HG03064 (cell line): ENCODE measurements around the gene GPS2.

Source experiments
- ATAC-seq: cut with Tn5 transposase; IDR thresholded peaks from one replicate; pipeline ENCODE4 v1.9.1; 2021; ENCODE audit warnings: low read depth; ENCODE audit not compliant: unreplicated experiment

GPS2 gene, protein sequence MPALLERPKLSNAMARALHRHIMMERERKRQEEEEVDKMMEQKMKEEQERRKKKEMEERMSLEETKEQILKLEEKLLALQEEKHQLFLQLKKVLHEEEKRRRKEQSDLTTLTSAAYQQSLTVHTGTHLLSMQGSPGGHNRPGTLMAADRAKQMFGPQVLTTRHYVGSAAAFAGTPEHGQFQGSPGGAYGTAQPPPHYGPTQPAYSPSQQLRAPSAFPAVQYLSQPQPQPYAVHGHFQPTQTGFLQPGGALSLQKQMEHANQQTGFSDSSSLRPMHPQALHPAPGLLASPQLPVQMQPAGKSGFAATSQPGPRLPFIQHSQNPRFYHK

DNA sequence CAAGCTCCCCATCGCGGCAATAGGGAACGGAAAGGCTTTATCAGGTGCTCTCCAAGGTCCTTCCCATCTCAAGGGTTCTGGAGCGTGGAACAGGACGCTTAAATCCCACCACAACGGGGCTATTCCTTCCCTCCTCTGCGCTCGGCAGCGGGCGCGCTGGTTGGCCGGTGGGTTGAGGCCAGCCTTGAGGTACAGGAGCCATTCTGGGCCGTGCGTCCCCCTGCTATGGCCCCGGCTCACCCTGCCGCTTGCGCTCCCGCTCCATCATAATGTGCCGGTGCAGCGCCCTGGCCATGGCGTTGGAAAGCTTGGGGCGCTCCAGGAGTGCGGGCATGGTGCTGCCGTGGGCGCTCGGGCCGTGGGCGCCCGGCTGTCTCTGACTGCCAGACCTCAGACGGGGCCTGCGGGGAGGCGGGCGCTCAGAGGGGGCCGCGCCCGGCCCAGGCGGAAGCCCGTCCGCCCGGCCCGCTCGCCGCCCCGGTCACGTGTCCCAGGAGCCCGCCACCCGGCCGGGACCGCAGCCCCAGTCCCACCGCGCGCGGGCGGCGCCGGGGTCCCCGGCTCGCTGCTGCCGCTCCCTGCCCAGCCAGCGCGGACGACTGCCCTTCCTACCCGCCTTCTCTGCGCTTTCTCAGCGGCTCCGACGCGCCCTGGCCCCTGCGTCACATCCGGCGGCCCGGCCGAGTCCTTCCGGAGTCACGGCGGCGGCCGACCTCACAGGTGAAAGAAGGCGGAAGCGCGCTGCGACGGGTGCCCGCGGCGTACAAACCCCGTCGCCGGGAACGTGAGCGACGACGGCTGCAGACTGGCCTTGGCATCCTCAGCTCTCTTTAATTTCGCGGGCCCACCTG lies at the start of gene GPS2:
GPS2 (minus strand) TSS at position 642 of the 851 bp plus-strand sequence; CDS start at position 334, 308 bp downstream.
- peak; percentile 54 for ATAC-seq

GRCh38 chr17:7363311-7363710 lies 48.2 kb upstream of the GPS2 start:
- ATAC-seq = no peak

DNA sequence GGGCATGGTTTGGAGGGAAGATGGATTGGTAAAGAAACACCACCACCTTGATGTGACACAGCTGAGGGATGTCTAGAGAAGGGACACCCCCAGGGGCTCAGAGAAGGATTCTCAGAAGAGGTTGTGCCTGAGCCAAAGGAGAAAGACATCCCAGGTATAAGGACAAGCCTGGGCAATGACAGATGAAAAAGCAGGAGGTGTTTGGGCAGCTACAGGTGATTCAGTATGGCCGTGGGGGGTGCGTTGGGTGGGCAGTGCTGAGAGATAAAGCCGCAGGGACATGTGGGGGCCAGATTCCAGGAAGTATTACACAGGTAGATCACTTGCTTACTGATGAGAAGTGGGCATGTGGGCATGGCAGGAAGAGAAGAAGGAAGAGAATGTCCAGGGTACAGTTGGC lies 46.7 kb upstream of the GPS2 start:
- ATAC-seq = no peak

GRCh38 chr17:7357381-7357780 lies 42.2 kb upstream of the GPS2 start:
- ATAC-seq = no peak

DNA sequence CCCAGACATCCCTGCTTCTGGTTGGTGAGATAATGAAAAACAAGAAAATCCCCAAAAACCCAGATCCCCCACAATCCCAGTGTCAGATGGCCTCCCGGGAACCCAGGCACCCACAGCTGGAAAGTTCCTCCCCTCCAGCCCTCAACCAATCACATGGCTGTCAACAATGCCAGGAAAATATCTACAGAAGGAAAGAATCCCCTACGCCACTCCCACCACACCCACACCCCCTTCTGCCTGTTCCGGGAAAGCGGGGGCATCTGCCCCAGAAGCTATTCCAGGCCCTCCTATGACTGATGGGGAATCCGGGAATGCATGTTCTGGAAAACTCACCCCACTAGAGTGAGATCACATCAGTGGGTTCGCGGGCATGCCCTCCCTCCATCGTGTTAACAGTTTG lies 41.6 kb upstream of the GPS2 start:
- ATAC-seq = no peak

DNA sequence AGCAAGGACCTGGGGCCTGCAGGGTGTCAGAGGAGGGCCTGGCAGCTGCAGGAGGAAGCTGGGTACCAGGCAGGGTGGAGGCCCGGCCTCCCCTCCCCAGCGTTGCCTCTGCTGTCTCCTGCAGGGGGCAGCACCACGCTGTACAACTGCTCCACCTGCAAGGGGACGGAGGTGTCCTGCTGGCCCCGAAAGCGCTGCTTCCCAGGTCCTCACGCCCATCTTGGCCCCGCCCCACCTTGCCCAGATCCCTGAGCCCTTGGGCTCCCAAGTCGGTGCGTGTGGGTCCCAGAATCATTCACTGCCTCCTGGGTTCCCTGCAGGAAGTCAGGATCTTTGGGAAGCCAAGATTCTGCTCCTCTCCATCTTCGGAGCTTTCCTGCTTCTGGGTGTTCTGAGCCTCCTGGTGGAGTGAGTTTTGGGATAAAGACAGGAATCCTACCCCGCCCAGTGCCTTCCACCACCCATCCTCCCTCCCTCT lies 41.0 kb upstream of the GPS2 start:
- ATAC-seq = no peak

GRCh38 chr17:7355573-7355972 lies 40.4 kb upstream of the GPS2 start:
- ATAC-seq = no peak

DNA sequence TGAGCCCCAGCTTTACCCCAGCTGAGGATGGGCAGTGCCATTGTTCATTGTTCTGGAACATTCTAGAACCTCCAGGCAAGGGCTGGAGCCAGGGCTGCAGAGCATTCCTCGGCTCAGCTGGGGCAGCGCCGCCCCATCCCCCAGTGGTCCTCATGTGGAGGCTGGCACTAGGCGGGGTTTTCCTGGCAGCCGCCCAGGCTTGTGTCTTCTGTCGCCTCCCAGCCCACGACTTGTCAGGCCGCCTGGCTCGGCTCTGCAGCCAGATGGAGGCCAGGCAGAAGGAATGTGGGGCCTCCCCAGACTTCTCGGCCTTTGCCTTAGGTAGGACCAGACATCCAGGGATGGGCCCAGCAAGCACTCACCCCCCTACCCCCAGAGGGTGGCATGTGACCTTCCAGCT lies 39.9 kb upstream of the GPS2 start, which contains the start of gene TMEM95:
TMEM95 (plus strand) TSS at position 104 of the 400 bp plus-strand sequence; CDS start at position 153, 49 bp downstream.
- ATAC-seq = no peak

DNA sequence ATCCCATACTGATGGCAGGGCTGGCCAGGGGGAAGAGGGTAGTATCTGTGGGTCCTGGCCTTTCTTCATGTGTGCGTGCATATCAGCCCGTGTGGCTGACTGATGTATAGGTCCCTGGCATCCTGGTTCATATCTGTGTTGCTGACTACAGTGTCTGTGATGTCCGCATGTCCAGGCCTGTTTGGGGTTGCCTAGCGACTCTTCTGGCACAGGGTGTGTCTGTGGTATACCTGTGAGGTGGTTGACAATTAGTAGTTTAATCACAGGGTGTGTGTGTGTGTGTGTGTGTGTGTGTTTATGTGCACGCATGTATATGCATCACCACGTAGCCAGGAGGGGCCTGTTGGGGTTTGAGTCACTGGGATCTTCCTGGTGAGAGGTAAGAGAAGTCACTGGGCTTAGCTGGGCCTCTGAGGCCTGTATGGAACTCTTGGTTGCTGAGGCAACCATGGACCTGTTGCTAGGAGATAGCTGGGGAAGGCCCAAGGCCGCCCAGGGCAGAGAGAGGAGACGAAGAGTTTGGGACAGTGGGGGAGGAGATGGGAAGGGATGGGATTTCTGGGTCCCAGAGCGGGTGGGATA lies 39.2 kb upstream of the GPS2 start:
- no peak for ATAC-seq

- no peak for ATAC-seq
These were observed 37.9 kb upstream of the GPS2 start for GRCh38 chr17:7352910-7353635.

DNA sequence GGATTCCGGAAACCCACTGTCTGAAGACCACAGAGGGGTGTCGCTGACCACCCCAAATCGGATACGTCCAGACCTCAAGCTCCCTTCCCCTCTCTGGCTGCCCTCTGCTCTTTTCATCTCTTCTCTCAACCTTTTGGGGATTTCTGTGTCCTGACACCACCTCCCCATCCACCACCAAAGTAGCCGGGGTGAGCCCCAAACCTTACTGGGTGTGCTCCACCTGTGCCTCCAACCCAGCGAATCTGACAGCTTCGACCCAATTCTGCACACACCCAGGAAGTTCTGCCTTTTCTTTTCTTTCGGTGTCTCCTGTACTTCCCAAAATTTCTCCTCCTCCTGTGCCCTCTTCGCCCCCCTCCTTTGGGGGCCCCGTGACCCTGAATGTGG lies 37.3 kb upstream of the GPS2 start:
- no peak for ATAC-seq

- ATAC-seq = peak; percentile 55
These were observed 36.7 kb upstream of the GPS2 start, which contains the start of gene KCTD11 for GRCh38 chr17:7351665-7352502. Gene KCTD11 (plus strand): TSS chr17:7352162.

DNA sequence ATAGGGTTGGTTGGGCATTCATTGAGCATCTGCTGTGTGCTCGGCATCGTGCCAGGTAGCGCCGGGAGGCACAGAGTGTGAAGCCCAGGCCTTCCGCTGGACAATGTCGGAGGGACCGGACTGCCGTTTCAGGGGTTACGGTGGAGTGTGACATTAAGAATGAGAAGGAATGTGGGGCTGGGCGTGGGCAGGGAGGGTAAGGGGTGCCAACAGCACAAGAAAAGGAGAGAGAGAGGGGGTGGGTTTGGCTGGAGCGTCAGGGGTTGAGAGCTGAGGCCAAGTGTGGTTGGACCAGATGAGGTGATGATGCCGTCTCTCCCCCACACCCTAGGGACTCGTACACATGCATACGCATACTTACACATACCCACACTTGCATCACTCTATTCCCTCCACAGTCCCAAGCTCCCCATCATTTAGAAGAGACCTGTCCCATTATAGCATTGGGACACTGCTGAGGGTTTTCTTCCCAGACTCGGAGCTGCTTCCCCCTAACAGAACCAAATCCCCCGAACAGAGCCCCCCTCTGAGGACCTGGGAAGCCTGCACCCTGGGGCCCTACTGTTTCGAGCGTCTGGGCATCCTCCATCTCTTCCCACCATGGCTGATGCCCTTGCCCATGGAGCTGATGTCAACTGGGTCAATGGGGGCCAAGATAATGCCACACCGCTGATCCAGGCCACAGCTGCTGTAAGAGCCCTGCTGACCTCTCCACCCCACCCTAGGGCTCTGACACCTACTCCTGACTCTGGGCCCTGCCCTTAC lies 33.5 kb upstream of the GPS2 start:
- no peak for ATAC-seq

- ATAC-seq = no peak
These were observed 32.7 kb upstream of the GPS2 start for GRCh38 chr17:7347630-7348477.

DNA sequence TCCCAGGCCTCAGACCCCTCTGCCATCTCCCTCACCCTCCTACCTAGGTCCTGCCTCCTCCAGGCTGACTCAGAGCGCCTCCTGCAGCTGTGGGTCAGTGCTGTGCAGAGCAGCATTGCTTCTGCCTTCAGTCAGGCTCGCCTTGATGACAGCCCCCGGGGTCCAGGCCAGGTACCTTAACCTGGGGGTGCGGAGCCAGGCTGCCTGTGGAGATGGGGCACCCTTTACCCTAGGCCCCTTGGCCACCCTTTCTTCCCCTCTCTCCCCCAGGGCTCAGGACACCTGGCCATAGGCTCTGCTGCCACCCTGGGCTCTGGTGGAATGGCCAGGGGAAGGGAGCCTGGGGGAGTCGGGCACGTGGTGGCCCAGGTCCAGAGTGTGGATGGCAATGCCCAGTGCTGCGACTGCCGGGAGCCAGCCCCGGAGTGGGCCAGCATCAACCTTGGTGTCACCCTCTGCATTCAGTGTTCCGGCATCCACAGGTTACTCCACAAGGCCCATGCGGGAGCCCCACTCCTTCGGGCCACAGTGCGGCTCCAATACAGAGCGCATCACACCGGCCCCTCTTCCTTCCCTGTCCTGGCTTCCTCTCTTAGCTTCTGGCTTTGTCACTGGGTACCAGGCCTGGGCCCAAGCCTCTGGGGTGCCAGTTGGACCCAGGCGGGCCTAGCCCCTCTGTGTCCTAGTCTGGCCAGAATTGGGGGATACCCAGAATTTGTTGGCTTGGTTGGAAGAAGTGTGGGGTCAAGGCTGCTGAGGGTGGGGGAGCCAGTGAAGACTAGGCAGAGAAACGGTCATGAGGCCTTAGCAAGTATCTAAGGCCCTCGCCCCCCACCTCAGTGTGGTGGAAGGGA lies 31.8 kb upstream of the GPS2 start:
- no peak for ATAC-seq

- no peak for ATAC-seq
These were observed 28.1 kb upstream of the GPS2 start for GRCh38 chr17:7343250-7343649.

GRCh38 chr17:7341842-7342241 lies 26.7 kb upstream of the GPS2 start:
- ATAC-seq = no peak
